ENCODE measurements around the gene AFF4. TPM values are rescaled to one million over a fixed set of nuclear protein-coding genes. Genes with fewer than 3 reads are reported as not detected.

Gene AFF4
- total and polyA plus RNA-seq, 9 of the 15 experiments (the other 6 are each of a cell fraction or from before 2014, with no cell fraction given): 1.7 to 25.8 (median 17.9) TPM

- TF ChIP-seq REST (IDR thresholded peaks at IDR 0.05; ENCODE audit: borderline replicate concordance): 0 out of 2 replicates have a peak, but pooled peaks have one; percentile 6
- no peak for TF ChIP-seq REST (CRISPR knock-in tag; IDR thresholded peaks at IDR 0.05; ENCODE audit: low read depth)
- TF ChIP-seq ZNF639 (CRISPR knock-in tag; conservative IDR thresholded peaks at IDR 0.05 in 1 of 2, IDR thresholded peaks at IDR 0.05 in 1 of 2): no peak
- TF ChIP-seq NFE2L1 (tag; IDR thresholded peaks at IDR 0.05; ENCODE audit: borderline replicate concordance, low read depth): no peak
- TF ChIP-seq ZNF121 (CRISPR knock-in tag; conservative IDR thresholded peaks at IDR 0.05): no peak
Observed at GRCh38 chr5:132837868-132838267, 125.6 kb downstream of the AFF4 start (continued).

All from K562 (cell line).